Peyer's patch (tissue), 4 donors: ENCODE data around the gene CCDC149. TPM values are rescaled to one million over a fixed set of nuclear protein-coding genes. Genes with fewer than 3 reads are reported as not detected.

Experiments used
- DNase-seq, 3 donors: peaks; one replicate each; pipeline ENCODE4 v3.0.0-alpha.2; 2017 to 2019
- H3K27ac ChIP-seq, 4 donors: fragments of 200-600 bp; sonication (generic); one replicate each; pipeline ENCODE4 v1.5.1; 2016 to 2019
- H3K27me3 ChIP-seq, 2 donors: fragments of 200-600 bp; sonication (generic); one replicate each; pipeline ENCODE4 v1.5.1; 2019
- H3K36me3 ChIP-seq, 3 donors: fragments of 200-600 bp; sonication (generic); one replicate each; pipeline ENCODE4 v1.5.1; 2016 to 2019
- H3K4me1 ChIP-seq, 4 donors: fragments of 200-600 bp; sonication (generic); one replicate each; pipeline ENCODE4 v1.5.1; 2016 to 2019
- H3K4me3 ChIP-seq, 4 donors: fragments of 200-600 bp; sonication (generic); 1 replicate in 3 of 4; 2 replicates in 1 of 4; pipeline ENCODE4 v1.5.1; 2016 to 2019; ENCODE audit warnings: mild to moderate bottlenecking in 1 of 4
- H3K9me3 ChIP-seq, 4 donors: fragments of 200-600 bp; sonication (generic); one replicate each; pipeline ENCODE4 v1.5.1; 2016 to 2019; ENCODE audit warnings: mild to moderate bottlenecking in 1 of 4
- CTCF ChIP-seq, 6 experiments: fragments of 450-650 bp in 4 of 6; fragments of 200-600 bp in 2 of 6; sonication (generic) in 1 of 6; IDR thresholded peaks; one replicate each; pipeline ENCODE4 v1.5.1; 2017 to 2019; ENCODE audit warnings: antibody characterized with exemption in 6 of 6, mild to moderate bottlenecking in 3 of 6, moderate library complexity in 1 of 6
- POLR2A ChIP-seq, 2 donors: fragments of 450-650 bp; IDR thresholded peaks; one replicate each; pipeline ENCODE4 v1.5.1; 2017; ENCODE audit warnings: antibody characterized with exemption in 2 of 2, mild to moderate bottlenecking in 2 of 2, moderate library complexity in 2 of 2
- total RNA-seq, 4 donors: library from RNA; depleted of rRNA; stranded (reverse); fragments of >200 nt; gene quantifications; one replicate each; pipeline ENCODE4 v1.1.0, GENCODE V29; 2016

The CCDC149 gene
- total RNA-seq, 4 donors from 2014 or later = 4.2 to 32.2 (median 6.4) TPM

DNA sequence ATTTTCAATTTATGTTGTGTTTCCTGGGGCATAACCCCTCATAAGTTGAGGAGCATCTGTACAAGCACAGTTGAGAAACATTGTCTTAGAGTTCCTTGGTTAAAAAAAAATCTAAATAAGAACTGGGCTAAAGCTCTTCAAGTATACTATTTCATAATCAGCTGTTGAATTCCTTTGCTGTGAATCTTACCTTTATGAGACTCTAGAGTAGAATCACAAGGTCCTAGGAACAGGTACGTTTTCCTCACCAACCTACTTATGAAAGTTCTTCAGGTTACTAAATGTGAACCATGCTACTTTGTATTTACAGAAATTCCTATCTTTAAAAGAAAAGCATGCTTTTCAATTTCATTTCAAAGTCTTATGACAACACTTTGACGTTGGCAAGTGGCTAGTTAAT lies 138.4 kb downstream of the CCDC149 start:
- H3K36me3 ChIP-seq = no peaks in the 10 kb centered on the region
- no peak for TF ChIP-seq POLR2A (IDR thresholded peaks at IDR 0.05)
- no peak for TF ChIP-seq CTCF (IDR thresholded peaks at IDR 0.05)
- no peaks in the 10 kb centered on the region for H3K27me3 ChIP-seq
- H3K9me3 ChIP-seq = no peaks in the 10 kb centered on the region
- H3K4me3 ChIP-seq = no peak overlapping the region
- H3K27ac ChIP-seq = no peak overlapping the region
- H3K4me1 ChIP-seq = no peaks in the 10 kb centered on the region
- no peak for DNase-seq

DNA sequence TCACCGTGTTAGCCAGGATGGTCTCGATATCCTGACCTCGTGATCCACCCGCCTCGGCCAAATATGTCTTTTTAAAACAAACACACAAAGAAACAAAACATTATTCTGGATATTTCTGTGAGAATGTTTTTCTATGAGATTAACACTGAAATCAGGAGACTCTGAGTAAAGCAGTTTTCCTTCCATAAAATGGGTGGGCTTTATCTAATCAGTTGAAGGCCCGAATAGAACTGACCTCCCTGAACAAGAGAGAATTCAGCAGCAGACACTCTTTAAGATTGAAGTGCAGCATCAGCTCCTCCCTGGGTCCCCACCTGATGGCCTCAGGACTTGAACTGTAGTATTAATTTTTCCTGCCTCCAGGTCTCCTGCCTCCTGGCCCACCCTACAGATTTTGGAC lies 139.9 kb downstream of the CCDC149 start:
- Histone ChIP-seq H3K27me3 (no peaks in the 10 kb centered on the region), H3K36me3 (no peaks in the 10 kb centered on the region), H3K9me3 (no peaks in the 10 kb centered on the region), H3K4me1 (no peaks in the 10 kb centered on the region), H3K27ac (no peak overlapping the region), H3K4me3 (no peak overlapping the region)
- no peak for TF ChIP-seq CTCF (IDR thresholded peaks at IDR 0.05)
- no peak for DNase-seq

DNA sequence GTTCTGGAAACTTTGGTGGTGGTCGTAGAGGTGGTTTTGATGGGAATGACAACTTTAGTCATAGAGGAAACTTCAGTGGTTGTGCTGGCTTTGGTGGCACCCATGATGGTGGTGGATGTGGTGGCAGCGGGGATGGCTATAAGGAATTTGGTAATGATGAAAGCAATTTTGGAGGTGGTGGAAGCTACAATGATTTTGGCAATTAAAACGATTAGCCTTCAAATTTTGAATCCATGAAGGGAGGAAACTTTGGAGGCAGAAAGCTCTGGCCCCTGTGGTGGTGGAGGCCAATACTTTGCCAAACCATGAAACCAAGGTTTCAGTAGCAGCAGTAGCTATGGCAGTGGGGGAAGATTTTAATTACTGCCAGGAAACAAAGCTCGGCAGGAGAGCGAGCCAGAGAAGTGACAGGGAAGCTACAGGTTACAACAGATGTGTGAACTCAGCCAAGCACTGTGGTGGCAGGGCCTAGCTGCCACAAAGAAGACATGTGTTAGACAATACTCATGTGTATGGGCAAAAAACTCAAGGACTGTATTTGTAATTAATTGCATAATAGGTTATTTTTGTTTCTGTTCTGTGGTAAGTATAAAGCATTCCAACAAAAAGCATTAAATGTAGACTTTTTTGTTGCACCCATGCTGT lies 140.7 kb downstream of the CCDC149 start:
- DNase-seq = no peak
- no peak overlapping the region for H3K4me3 ChIP-seq
- TF ChIP-seq CTCF (IDR thresholded peaks at IDR 0.05) (no peak), POLR2A (IDR thresholded peaks at IDR 0.05) (no peak)
- no peak overlapping the region for H3K27ac ChIP-seq
- no peaks in the 10 kb centered on the region for H3K36me3 ChIP-seq
- no peaks in the 10 kb centered on the region for H3K9me3 ChIP-seq
- no peaks in the 10 kb centered on the region for H3K4me1 ChIP-seq
- no peaks in the 10 kb centered on the region for H3K27me3 ChIP-seq

DNA sequence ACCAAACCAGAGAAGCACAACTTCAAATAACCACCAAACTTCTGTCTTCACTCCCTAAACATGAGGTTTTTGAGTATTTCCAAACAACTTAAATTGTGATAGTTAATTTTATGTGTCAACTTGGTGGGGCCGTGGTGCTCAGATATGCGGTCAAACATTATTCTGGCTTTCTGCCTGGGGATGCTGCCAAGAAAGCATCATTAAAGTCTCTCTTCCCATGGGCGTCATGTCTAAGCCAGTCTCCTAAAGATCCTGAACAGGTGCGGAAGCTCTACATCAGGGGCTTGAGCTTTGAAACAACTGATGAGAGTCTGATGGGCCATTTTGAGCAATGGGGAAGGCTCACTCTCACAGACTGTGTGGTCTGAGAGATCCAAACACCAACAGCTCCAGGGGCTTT lies 141.6 kb downstream of the CCDC149 start:
- Histone ChIP-seq H3K4me3 (no peak overlapping the region), H3K9me3 (no peaks in the 10 kb centered on the region), H3K27ac (no peak overlapping the region), H3K27me3 (no peaks in the 10 kb centered on the region), H3K4me1 (no peaks in the 10 kb centered on the region), H3K36me3 (no peaks in the 10 kb centered on the region)
- no peak for DNase-seq
- TF ChIP-seq CTCF (IDR thresholded peaks at IDR 0.05) = no peak

- Histone ChIP-seq H3K27ac (no peak overlapping the region), H3K27me3 (no peaks in the 10 kb centered on the region), H3K4me3 (no peak overlapping the region)
These were observed 142.2 kb downstream of the CCDC149 start for GRCh38 chr4:24770667-24771066.

More at GRCh38 chr4:24770667-24771066, 142.2 kb downstream of the CCDC149 start:
- Histone ChIP-seq H3K9me3 (no peaks in the 10 kb centered on the region), H3K4me1 (no peaks in the 10 kb centered on the region), H3K36me3 (no peaks in the 10 kb centered on the region)
- TF ChIP-seq POLR2A (IDR thresholded peaks at IDR 0.05) (no peak), CTCF (IDR thresholded peaks at IDR 0.05) (no peak)
- no peak for DNase-seq
